ENCODE measurements around the gene KRTAP2-4. TPM values are rescaled to one million over a fixed set of nuclear protein-coding genes. Genes with fewer than 3 reads are reported as not detected.

Gene KRTAP2-4
- total and polyA plus RNA-seq, 2 of the 13 experiments (the other 11 are each of a cell fraction or from before 2014, with no cell fraction given), result not detected

DNA sequence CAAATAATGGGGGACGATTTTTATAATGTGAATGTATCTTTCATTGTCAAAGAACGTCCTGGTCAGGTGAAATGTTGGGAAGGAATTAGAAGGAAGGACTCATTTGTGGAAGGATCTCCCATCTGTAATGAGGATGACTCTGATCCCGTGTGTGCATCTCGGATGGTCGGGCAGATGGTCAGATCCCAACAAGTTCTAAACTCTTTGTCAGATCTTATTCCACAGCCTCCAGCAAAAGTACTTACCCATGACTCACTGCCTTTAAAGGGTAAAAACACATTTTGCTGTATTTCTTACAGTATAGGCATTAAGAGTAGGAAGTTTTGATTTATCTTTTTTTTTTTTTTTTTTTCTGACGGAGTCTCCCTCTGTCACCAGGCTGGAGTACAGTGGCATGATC is 32.8 kb upstream of the KRTAP2-4 start (continued):
- TF ChIP-seq, protein P1, sequence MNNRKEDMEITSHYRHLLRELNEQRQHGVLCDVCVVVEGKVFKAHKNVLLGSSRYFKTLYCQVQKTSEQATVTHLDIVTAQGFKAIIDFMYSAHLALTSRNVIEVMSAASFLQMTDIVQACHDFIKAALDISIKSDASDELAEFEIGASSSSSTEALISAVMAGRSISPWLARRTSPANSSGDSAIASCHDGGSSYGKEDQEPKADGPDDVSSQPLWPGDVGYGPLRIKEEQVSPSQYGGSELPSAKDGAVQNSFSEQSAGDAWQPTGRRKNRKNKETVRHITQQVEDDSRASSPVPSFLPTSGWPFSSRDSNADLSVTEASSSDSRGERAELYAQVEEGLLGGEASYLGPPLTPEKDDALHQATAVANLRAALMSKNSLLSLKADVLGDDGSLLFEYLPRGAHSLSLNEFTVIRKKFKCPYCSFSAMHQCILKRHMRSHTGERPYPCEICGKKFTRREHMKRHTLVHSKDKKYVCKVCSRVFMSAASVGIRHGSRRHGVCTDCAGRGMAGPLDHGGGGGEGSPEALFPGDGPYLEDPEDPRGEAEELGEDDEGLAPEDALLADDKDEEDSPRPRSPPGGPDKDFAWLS (CRISPR knock-in tag; IDR thresholded peaks at IDR 0.05; ENCODE audit: borderline replicate concordance), result no peak
- no peak for TF ChIP-seq SP5 (CRISPR knock-in tag; IDR thresholded peaks at IDR 0.05; ENCODE audit: borderline replicate concordance, low read depth)
- TF ChIP-seq KDM6A (CRISPR knock-in tag; IDR thresholded peaks at IDR 0.05; ENCODE audit: low read depth), result no peak
- no peak for TF ChIP-seq CENPX (CRISPR knock-in tag; IDR thresholded peaks at IDR 0.05)
- no peak for TF ChIP-seq ZNF564 (CRISPR knock-in tag; IDR thresholded peaks at IDR 0.05)

DNA sequence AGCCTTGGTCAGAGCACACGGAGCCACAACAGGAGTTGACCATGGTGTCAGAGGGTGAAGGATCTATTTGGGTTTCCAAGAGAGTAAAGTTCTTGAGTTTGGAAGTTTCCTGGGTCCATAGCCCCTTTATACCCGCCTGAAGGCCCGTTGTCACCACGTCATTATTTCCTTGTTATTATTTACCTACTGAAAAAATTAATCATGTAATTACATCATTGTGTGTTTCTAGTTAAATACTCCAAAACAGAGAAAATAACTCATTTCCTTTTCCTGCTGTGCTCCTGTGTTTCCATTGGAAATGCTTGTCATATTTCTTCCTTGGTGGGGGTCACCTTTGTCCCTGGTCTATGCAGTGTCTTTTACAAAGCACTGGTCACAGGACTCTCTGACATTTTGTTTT is 32.4 kb upstream of the KRTAP2-4 start, which contains the start of gene KRTAP4-8:
Gene KRTAP4-8, minus strand, starts transcription at position 101 of the 400 bp plus-strand sequence. Its CDS starts 58 bp downstream, at position 43.
- DNase-seq (ENCODE audit: low spot score), result no peak
- TF ChIP-seq TGIF2 (CRISPR knock-in tag; IDR thresholded peaks at IDR 0.05) (no peak), ZFP37 (CRISPR knock-in tag; IDR thresholded peaks at IDR 0.05; ENCODE audit: borderline replicate concordance) (no peak), ZNF83 (CRISPR knock-in tag; IDR thresholded peaks at IDR 0.05; ENCODE audit: borderline replicate concordance) (no peak), GZF1 (CRISPR knock-in tag; IDR thresholded peaks at IDR 0.05) (no peak), SOX5 (CRISPR knock-in tag; IDR thresholded peaks at IDR 0.05; ENCODE audit: borderline replicate concordance) (no peak), AHR (CRISPR knock-in tag; IDR thresholded peaks at IDR 0.05) (no peak), ZNF431 (CRISPR knock-in tag; IDR thresholded peaks at IDR 0.05; ENCODE audit: borderline replicate concordance, low read depth) (no peak), ZNF207 (IDR thresholded peaks at IDR 0.05; ENCODE audit: borderline replicate concordance) (no peak)
- TF ChIP-seq, protein P2, sequence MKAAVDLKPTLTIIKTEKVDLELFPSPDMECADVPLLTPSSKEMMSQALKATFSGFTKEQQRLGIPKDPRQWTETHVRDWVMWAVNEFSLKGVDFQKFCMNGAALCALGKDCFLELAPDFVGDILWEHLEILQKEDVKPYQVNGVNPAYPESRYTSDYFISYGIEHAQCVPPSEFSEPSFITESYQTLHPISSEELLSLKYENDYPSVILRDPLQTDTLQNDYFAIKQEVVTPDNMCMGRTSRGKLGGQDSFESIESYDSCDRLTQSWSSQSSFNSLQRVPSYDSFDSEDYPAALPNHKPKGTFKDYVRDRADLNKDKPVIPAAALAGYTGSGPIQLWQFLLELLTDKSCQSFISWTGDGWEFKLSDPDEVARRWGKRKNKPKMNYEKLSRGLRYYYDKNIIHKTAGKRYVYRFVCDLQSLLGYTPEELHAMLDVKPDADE (CRISPR knock-in tag; IDR thresholded peaks at IDR 0.05), result no peak
- TF ChIP-seq, protein P3, sequence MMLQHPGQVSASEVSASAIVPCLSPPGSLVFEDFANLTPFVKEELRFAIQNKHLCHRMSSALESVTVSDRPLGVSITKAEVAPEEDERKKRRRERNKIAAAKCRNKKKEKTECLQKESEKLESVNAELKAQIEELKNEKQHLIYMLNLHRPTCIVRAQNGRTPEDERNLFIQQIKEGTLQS (CRISPR knock-in tag; IDR thresholded peaks at IDR 0.05), result no peak
- TF ChIP-seq, protein P4, sequence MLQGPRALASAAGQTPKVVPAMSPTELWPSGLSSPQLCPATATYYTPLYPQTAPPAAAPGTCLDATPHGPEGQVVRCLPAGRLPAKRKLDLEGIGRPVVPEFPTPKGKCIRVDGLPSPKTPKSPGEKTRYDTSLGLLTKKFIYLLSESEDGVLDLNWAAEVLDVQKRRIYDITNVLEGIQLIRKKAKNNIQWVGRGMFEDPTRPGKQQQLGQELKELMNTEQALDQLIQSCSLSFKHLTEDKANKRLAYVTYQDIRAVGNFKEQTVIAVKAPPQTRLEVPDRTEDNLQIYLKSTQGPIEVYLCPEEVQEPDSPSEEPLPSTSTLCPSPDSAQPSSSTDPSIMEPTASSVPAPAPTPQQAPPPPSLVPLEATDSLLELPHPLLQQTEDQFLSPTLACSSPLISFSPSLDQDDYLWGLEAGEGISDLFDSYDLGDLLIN (CRISPR knock-in tag; IDR thresholded peaks at IDR 0.05; ENCODE audit: borderline replicate concordance), result no peak
- H3K4me3 ChIP-seq (replicated peaks in 1 of 3; ENCODE audit: insufficient read depth in 1 of 3, low read depth in 2 of 3, low read length in 3 of 3), result no peak within 1 kb of the TSS
- no peaks in the 10 kb centered on the region for H3K36me3 ChIP-seq (replicated peaks in 1 of 2; ENCODE audit: control insufficient read depth in 1 of 2, insufficient read depth in 2 of 2, low read length in 2 of 2)
- FAIRE-seq, result no peak
- H3K79me2 ChIP-seq (ENCODE audit: insufficient read depth, low read length), result no peaks in the 10 kb centered on the region
- in situ Hi-C loops (cut with HindIII; ENCODE audit: extremely low pct_ligation_motif_present, low pct_unique_long_range_greater_than_20kb), result no loop called here
- no TSS peak for BruUV-seq (replicated peaks)
- no peak within 1 kb of the TSS for H3K27ac ChIP-seq (ENCODE audit: extremely low read length, insufficient read depth, low read length)
- CTCF ChIA-PET (ENCODE audit: low intra/inter-chr PET ratio, low total read pairs), result no interaction called here
- no peaks in the 10 kb centered on the region for H3K9me3 ChIP-seq (ENCODE audit: low read length)
- no peaks in the 10 kb centered on the region for H3K4me1 ChIP-seq (ENCODE audit: insufficient read depth, low read length)
- no peak within 1 kb of the TSS for H3K9ac ChIP-seq (ENCODE audit: insufficient read depth, low read depth, low read length)
- peaks cover 0 to 11% of the 10 kb centered on the region in 2 experiments; a peak in 2 of 5 replicates for H3K27me3 ChIP-seq (ENCODE audit: control insufficient read depth in 1 of 2, insufficient read depth in 2 of 2, low read length in 2 of 2)
- WGBS (ENCODE audit: low lambda C conversion rate), result 6% methylated on average over 4 of the region's 4 CpGs
- POLR2A ChIA-PET, result no interaction called here
- no peaks in the 10 kb centered on the region for H4K20me1 ChIP-seq (ENCODE audit: insufficient read depth, low read length)
- intact Hi-C loops (cut with micrococcal nuclease; ENCODE audit: unreplicated experiment), result no loop called here
- H2AFZ ChIP-seq (ENCODE audit: low read length), result no peak within 1 kb of the TSS
- H3K4me2 ChIP-seq (ENCODE audit: low read depth, low read length), result no peak within 1 kb of the TSS
- no peak for ATAC-seq

Measured in HepG2 (cell line).